ENCODE measurements around the gene DRD4. TPM values are rescaled to one million over a fixed set of nuclear protein-coding genes. Genes with fewer than 3 reads are reported as not detected.

DRD4 gene
- polyA plus RNA-seq, 1 donor (not counting 4 experiments of a cell fraction or from before 2014, with no cell fraction given) = not detected

DNA sequence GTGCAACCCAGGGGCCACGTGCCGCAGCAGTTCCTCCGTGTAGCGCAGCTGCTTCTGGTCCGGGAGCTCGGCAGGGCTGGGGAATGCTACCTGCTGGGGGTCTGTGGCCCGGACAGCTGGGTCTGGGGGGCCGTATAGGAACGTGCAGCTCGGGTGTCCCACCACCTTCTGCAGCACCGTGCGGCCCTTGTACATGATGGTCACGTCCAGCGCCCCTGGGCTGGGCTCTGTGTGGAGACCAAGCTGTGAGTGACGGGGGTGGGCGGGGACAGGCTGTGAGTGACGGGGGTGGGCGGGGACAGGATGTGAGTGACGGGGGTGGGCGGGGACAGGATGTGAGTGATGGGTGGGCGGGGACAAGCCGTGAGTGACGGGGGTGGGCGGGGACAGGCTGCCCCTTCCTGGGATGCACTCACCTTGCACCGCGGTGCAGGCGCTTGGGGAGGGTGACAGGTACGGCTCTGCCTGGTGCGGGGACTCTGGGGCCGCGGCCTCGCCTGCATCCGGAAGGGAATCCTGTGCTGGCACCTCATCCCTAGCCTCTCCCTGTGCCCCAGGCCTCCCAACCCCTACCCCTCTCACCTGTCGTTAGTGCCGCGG is 23.6 kb upstream of the DRD4 start:
- FAIRE-seq = no peak
- peak overlapping the region; percentile 90 for H3K4me2 ChIP-seq (ENCODE audit: control insufficient read depth, extremely low read depth, insufficient read depth, low read depth, low read length)
- no peaks in the 10 kb centered on the region for H3K27me3 ChIP-seq (ENCODE audit: control insufficient read depth, extremely low read depth, insufficient read depth, low read length)
- DNase-seq (ENCODE audit: low read depth, low spot score) = peak; percentile 67
- H3K4me1 ChIP-seq (ENCODE audit: control insufficient read depth, extremely low read depth, insufficient read depth, low read length) = peaks cover 25% of the 10 kb centered on the region
- H3K27ac ChIP-seq (ENCODE audit: control insufficient read depth, insufficient read depth, low read length) = peak overlapping the region; percentile 36
- H3K9ac ChIP-seq (ENCODE audit: control insufficient read depth, extremely low read depth, insufficient read depth, low read length) = no peak overlapping the region
- no peaks in the 10 kb centered on the region for H3K9me1 ChIP-seq (ENCODE audit: control insufficient read depth, extremely low read depth, insufficient read depth, low read length)
- no peak overlapping the region for H2AFZ ChIP-seq (ENCODE audit: control insufficient read depth, low read length)
- peaks cover 15% of the 10 kb centered on the region for H4K20me1 ChIP-seq (ENCODE audit: control insufficient read depth, extremely low read depth, insufficient read depth, low read length)
- TF ChIP-seq EZH2 (IDR thresholded peaks at IDR 0.05; ENCODE audit: low read length) = no peak
- TF ChIP-seq, protein P1, sequence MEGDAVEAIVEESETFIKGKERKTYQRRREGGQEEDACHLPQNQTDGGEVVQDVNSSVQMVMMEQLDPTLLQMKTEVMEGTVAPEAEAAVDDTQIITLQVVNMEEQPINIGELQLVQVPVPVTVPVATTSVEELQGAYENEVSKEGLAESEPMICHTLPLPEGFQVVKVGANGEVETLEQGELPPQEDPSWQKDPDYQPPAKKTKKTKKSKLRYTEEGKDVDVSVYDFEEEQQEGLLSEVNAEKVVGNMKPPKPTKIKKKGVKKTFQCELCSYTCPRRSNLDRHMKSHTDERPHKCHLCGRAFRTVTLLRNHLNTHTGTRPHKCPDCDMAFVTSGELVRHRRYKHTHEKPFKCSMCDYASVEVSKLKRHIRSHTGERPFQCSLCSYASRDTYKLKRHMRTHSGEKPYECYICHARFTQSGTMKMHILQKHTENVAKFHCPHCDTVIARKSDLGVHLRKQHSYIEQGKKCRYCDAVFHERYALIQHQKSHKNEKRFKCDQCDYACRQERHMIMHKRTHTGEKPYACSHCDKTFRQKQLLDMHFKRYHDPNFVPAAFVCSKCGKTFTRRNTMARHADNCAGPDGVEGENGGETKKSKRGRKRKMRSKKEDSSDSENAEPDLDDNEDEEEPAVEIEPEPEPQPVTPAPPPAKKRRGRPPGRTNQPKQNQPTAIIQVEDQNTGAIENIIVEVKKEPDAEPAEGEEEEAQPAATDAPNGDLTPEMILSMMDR (optimal IDR thresholded peaks at IDR 0.05 in 1 of 3, IDR thresholded peaks at IDR 0.05 in 1 of 3, conservative IDR thresholded peaks at IDR 0.05 in 1 of 3; ENCODE audit: extremely low read depth in 1 of 3, insufficient read depth in 2 of 3, low read length in 3 of 3) = no peak
- peaks cover 2% of the 10 kb centered on the region for H3K79me2 ChIP-seq (ENCODE audit: control insufficient read depth, insufficient read depth, low read length)
- H3K4me3 ChIP-seq (ENCODE audit: control insufficient read depth in 2 of 3, extremely low read depth in 1 of 3, insufficient read depth in 2 of 3, low read depth in 1 of 3, low read length in 3 of 3) = peak overlapping the region; percentile 5 to 81 (median 49)
- peaks cover 28 to 35% of the 10 kb centered on the region in 2 experiments for H3K36me3 ChIP-seq (ENCODE audit: control insufficient read depth in 2 of 2, extremely low read depth in 1 of 2, insufficient read depth in 2 of 2, low read length in 2 of 2)
- H3K9me3 ChIP-seq (ENCODE audit: control insufficient read depth, low read depth, low read length) = no peaks in the 10 kb centered on the region
- dilution Hi-C loops (cut with MboI; ENCODE audit: extremely low pct_ligation_motif_present, low sequenced_read_pairs) = no loop called here

DNA sequence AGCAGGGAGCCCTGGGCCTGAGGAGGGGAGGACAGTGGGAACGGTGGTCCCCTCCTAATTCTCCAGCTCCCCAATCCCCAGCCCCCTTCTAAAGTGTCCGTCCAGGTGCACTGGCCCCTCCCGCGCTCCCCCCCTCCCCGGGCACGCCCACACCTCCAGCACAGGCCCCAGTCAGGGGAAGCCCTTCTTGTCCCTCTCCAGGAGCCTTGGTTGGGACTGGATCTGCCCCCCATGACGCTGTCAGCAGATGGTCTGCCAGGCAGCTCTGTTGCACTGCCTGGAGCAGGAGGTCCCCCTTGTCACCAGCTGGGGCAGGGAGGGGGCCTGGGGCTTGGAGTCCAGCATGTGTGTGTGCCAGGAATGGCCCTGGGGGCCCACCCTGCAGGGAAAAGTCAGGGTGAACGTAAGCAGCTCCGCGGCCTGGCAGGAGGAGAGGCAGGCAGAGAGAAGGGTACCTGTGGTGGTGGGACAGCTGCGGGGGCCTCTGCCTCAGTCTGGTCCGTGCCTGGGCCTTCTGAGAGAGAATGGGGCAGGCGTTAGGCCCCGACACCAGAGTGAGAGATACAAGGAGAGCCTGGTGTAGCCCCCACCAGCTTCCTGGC is 22.9 kb upstream of the DRD4 start:
- no peak for TF ChIP-seq EZH2 (IDR thresholded peaks at IDR 0.05; ENCODE audit: low read length)
- TF ChIP-seq, protein P1 (optimal IDR thresholded peaks at IDR 0.05 in 1 of 3, IDR thresholded peaks at IDR 0.05 in 1 of 3, conservative IDR thresholded peaks at IDR 0.05 in 1 of 3; ENCODE audit: extremely low read depth in 1 of 3, insufficient read depth in 2 of 3, low read length in 3 of 3) = no peak
- Histone ChIP-seq H3K27ac (ENCODE audit: control insufficient read depth, insufficient read depth, low read length) (peak overlapping the region; percentile 36), H3K9ac (ENCODE audit: control insufficient read depth, extremely low read depth, insufficient read depth, low read length) (peak overlapping the region; percentile 83), H3K27me3 (ENCODE audit: control insufficient read depth, extremely low read depth, insufficient read depth, low read length) (no peaks in the 10 kb centered on the region), H3K9me3 (ENCODE audit: control insufficient read depth, low read depth, low read length) (no peaks in the 10 kb centered on the region), H4K20me1 (ENCODE audit: control insufficient read depth, extremely low read depth, insufficient read depth, low read length) (peaks cover 15% of the 10 kb centered on the region), H3K4me3 (ENCODE audit: control insufficient read depth in 2 of 3, extremely low read depth in 1 of 3, insufficient read depth in 2 of 3, low read depth in 1 of 3, low read length in 3 of 3) (peak overlapping the region; percentile 49 to 81 (median 58)), H3K36me3 (ENCODE audit: control insufficient read depth in 2 of 2, extremely low read depth in 1 of 2, insufficient read depth in 2 of 2, low read length in 2 of 2) (peaks cover 23 to 34% of the 10 kb centered on the region in 2 experiments), H2AFZ (ENCODE audit: control insufficient read depth, low read length) (no peak overlapping the region), H3K9me1 (ENCODE audit: control insufficient read depth, extremely low read depth, insufficient read depth, low read length) (no peaks in the 10 kb centered on the region), H3K79me2 (ENCODE audit: control insufficient read depth, insufficient read depth, low read length) (peaks cover 2% of the 10 kb centered on the region), H3K4me1 (ENCODE audit: control insufficient read depth, extremely low read depth, insufficient read depth, low read length) (peaks cover 25% of the 10 kb centered on the region), H3K4me2 (ENCODE audit: control insufficient read depth, extremely low read depth, insufficient read depth, low read depth, low read length) (peak overlapping the region; percentile 90)
- dilution Hi-C loops (cut with MboI; ENCODE audit: extremely low pct_ligation_motif_present, low sequenced_read_pairs) = no loop called here
- no peak for DNase-seq (ENCODE audit: low read depth, low spot score)
- FAIRE-seq = no peak
